ENCODE data around the gene DIP2A.

DNA sequence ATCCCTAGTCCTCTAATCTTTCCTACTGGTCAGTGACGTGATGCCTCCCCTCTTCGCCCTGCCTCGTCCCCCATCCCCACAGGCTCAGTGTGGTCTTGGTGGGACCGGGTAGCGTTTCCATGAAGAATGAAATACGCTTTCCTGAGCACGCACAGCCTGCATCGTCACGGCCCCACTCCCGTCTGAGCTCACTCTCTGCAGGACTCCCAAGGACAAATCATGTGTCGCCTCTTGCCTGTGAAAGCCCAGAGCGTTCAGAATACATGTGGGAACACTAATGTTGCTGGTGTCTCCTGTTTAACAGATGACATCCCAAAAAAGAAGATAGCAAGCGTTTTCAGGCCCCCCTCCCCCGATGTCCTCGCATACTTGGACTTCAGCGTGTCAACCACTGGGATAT lies 97.0 kb downstream of the DIP2A start:
- TF ChIP-seq, protein P1, sequence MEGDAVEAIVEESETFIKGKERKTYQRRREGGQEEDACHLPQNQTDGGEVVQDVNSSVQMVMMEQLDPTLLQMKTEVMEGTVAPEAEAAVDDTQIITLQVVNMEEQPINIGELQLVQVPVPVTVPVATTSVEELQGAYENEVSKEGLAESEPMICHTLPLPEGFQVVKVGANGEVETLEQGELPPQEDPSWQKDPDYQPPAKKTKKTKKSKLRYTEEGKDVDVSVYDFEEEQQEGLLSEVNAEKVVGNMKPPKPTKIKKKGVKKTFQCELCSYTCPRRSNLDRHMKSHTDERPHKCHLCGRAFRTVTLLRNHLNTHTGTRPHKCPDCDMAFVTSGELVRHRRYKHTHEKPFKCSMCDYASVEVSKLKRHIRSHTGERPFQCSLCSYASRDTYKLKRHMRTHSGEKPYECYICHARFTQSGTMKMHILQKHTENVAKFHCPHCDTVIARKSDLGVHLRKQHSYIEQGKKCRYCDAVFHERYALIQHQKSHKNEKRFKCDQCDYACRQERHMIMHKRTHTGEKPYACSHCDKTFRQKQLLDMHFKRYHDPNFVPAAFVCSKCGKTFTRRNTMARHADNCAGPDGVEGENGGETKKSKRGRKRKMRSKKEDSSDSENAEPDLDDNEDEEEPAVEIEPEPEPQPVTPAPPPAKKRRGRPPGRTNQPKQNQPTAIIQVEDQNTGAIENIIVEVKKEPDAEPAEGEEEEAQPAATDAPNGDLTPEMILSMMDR (IDR thresholded peaks at IDR 0.05), result no peak
- no peak for TF ChIP-seq POLR2AphosphoS5 (IDR thresholded peaks at IDR 0.05)

All from gastroesophageal sphincter (tissue), 3 donors.